Measurements from ENCODE around the gene PNPLA8. TPM values are rescaled to one million over a fixed set of nuclear protein-coding genes. Genes with fewer than 3 reads are reported as not detected.
A peak's percentile ranks its signal among the peaks of the same experiment; 100 is the strongest.

Gene PNPLA8
- 21.7 and 33.4 TPM in 2 replicates for total RNA-seq (ENCODE audit: low replicate concordance)

GRCh38 chr7:108525985-108526767 lies at the start of gene PNPLA8:
TSS of gene PNPLA8 (minus strand) at chr7:108526135. CDS start at chr7:108515491, 10,644 bp downstream.
- no peaks in the 10 kb centered on the region for H3K9me3 ChIP-seq (ENCODE audit: low read depth)
- peaks cover 7% of the 10 kb centered on the region for H4K20me1 ChIP-seq (ENCODE audit: low read depth)
- H3K4me2 ChIP-seq = peak within 1 kb of the TSS; percentile 90
- no peak for TF ChIP-seq EZH2 (IDR thresholded peaks at IDR 0.05)
- TF ChIP-seq EZH2phosphoT487 (IDR thresholded peaks at IDR 0.05) = no peak
- TF ChIP-seq CTCF (IDR thresholded peaks at IDR 0.05) = no peak
- Mint-ChIP-seq H3K36me3 (no peaks in the 10 kb centered on the region), H3K27ac (peak within 1 kb of the TSS; percentile 67), H3K4me3 (peak within 1 kb of the TSS; percentile 94), H3K9me3 (no peaks in the 10 kb centered on the region), H3K27me3 (ENCODE audit: insufficient read depth, low read depth) (peaks cover 5% of the 10 kb centered on the region), H3K4me1 (peaks cover 26% of the 10 kb centered on the region)
- no peaks in the 10 kb centered on the region for H3K36me3 ChIP-seq
- peak within 1 kb of the TSS; percentile 92 for H3K27ac ChIP-seq
- peak within 1 kb of the TSS; percentile 81 for H2AFZ ChIP-seq (replicated peaks)
- DNase-seq (ENCODE audit: low spot score) = peak; percentile 99
- H3K9ac ChIP-seq = peak within 1 kb of the TSS; percentile 34
- peaks cover 35% of the 10 kb centered on the region for H3K4me1 ChIP-seq
- H3K79me2 ChIP-seq (ENCODE audit: low read depth) = peaks cover 43% of the 10 kb centered on the region
- H3K4me3 ChIP-seq = peak within 1 kb of the TSS; percentile 74
- H3K27me3 ChIP-seq = no peaks in the 10 kb centered on the region
- H3F3A ChIP-seq (ENCODE audit: low read depth) = peaks cover 43% of the 10 kb centered on the region

GRCh38 chr7:108575156-108575555 lies 49.2 kb upstream of the PNPLA8 start:
- Histone ChIP-seq H3K4me1 (peaks cover 11% of the 10 kb centered on the region), H3K9me3 (ENCODE audit: low read depth) (no peaks in the 10 kb centered on the region), H3K79me2 (ENCODE audit: low read depth) (peaks cover 40% of the 10 kb centered on the region), H3K27ac (no peak overlapping the region), H3K4me3 (no peak overlapping the region), H3K36me3 (peaks cover 20% of the 10 kb centered on the region), H3K4me2 (no peak overlapping the region), H2AFZ (replicated peaks) (no peak overlapping the region), H3K27me3 (no peaks in the 10 kb centered on the region), H4K20me1 (ENCODE audit: low read depth) (peaks cover 9% of the 10 kb centered on the region), H3F3A (ENCODE audit: low read depth) (peaks cover 7% of the 10 kb centered on the region), H3K9ac (no peak overlapping the region)
- Mint-ChIP-seq H3K9me3 (peaks cover 7% of the 10 kb centered on the region), H3K4me3 (no peak overlapping the region), H3K36me3 (peaks cover 27% of the 10 kb centered on the region), H3K27ac (no peak overlapping the region), H3K27me3 (ENCODE audit: insufficient read depth, low read depth) (peaks cover 5% of the 10 kb centered on the region), H3K4me1 (peaks cover 11% of the 10 kb centered on the region)
- TF ChIP-seq EZH2phosphoT487 (IDR thresholded peaks at IDR 0.05) = no peak
- DNase-seq (ENCODE audit: low spot score) = no peak

GRCh38 chr7:108572480-108572879 lies 46.5 kb upstream of the PNPLA8 start:
- Histone ChIP-seq H3K4me1 (peaks cover 26% of the 10 kb centered on the region), H3K27me3 (no peaks in the 10 kb centered on the region), H3F3A (ENCODE audit: low read depth) (peaks cover 16% of the 10 kb centered on the region), H3K36me3 (peaks cover 22% of the 10 kb centered on the region), H4K20me1 (ENCODE audit: low read depth) (peaks cover 9% of the 10 kb centered on the region), H3K9ac (no peak overlapping the region), H3K27ac (no peak overlapping the region), H3K9me3 (ENCODE audit: low read depth) (no peaks in the 10 kb centered on the region), H3K4me3 (no peak overlapping the region), H3K4me2 (no peak overlapping the region), H2AFZ (replicated peaks) (no peak overlapping the region), H3K79me2 (ENCODE audit: low read depth) (peaks cover 62% of the 10 kb centered on the region)
- DNase-seq (ENCODE audit: low spot score) = no peak
- no peak for TF ChIP-seq EZH2 (IDR thresholded peaks at IDR 0.05)
- TF ChIP-seq CTCF (IDR thresholded peaks at IDR 0.05) = no peak
- no peak for TF ChIP-seq EZH2phosphoT487 (IDR thresholded peaks at IDR 0.05)
- Mint-ChIP-seq H3K36me3 (peaks cover 18% of the 10 kb centered on the region), H3K9me3 (no peaks in the 10 kb centered on the region), H3K27me3 (ENCODE audit: insufficient read depth, low read depth) (peaks cover 2% of the 10 kb centered on the region), H3K4me1 (peaks cover 25% of the 10 kb centered on the region), H3K4me3 (no peak overlapping the region), H3K27ac (no peak overlapping the region)

Data from neural progenitor cell (in vitro differentiated cells).